ENCODE data around the gene USP48.

USP48 gene

GRCh38 chr1:21756393-21757089, 26.4 kb downstream of the USP48 start:
- no peak for FAIRE-seq
- no peak for TF ChIP-seq POLR2A (IDR thresholded peaks at IDR 0.05; ENCODE audit: low read depth, low read length)
- DNase-seq (ENCODE audit: insufficient read length, low spot score) = no peak

- FAIRE-seq (no peak), DNase-seq (ENCODE audit: insufficient read length, low spot score) (no peak)
- TF ChIP-seq POLR2A (IDR thresholded peaks at IDR 0.05; ENCODE audit: low read depth, low read length) = no peak
Observed at GRCh38 chr1:21755067-21755466, 27.9 kb downstream of the USP48 start.

GRCh38 chr1:21754583-21754982, 28.4 kb downstream of the USP48 start:
- FAIRE-seq (no peak), DNase-seq (ENCODE audit: insufficient read length, low spot score) (no peak)
- TF ChIP-seq POLR2A (IDR thresholded peaks at IDR 0.05; ENCODE audit: low read depth, low read length) = no peak

GRCh38 chr1:21752186-21752585, 30.8 kb downstream of the USP48 start:
- DNase-seq (ENCODE audit: insufficient read length, low spot score) (no peak), FAIRE-seq (no peak)
- no peak for TF ChIP-seq POLR2A (IDR thresholded peaks at IDR 0.05; ENCODE audit: low read depth, low read length)

GRCh38 chr1:21751281-21751680, 31.7 kb downstream of the USP48 start:
- FAIRE-seq (no peak), DNase-seq (ENCODE audit: insufficient read length, low spot score) (no peak)
- TF ChIP-seq POLR2A (IDR thresholded peaks at IDR 0.05; ENCODE audit: low read depth, low read length) = no peak

GRCh38 chr1:21750841-21751240, 32.1 kb downstream of the USP48 start:
- DNase-seq (ENCODE audit: insufficient read length, low spot score) (no peak), FAIRE-seq (no peak)
- TF ChIP-seq POLR2A (IDR thresholded peaks at IDR 0.05; ENCODE audit: low read depth, low read length) = no peak

- no peak for TF ChIP-seq POLR2A (IDR thresholded peaks at IDR 0.05; ENCODE audit: low read depth, low read length)
- no peak for FAIRE-seq
- DNase-seq (ENCODE audit: insufficient read length, low spot score) = no peak
Observed at GRCh38 chr1:21749859-21750468, 33.0 kb downstream of the USP48 start.

GRCh38 chr1:21749109-21749508, 33.8 kb downstream of the USP48 start:
- TF ChIP-seq POLR2A (IDR thresholded peaks at IDR 0.05; ENCODE audit: low read depth, low read length) = no peak
- DNase-seq (ENCODE audit: insufficient read length, low spot score) (no peak), FAIRE-seq (no peak)

GRCh38 chr1:21743476-21743875, 39.5 kb downstream of the USP48 start:
- DNase-seq (ENCODE audit: insufficient read length, low spot score) (no peak), FAIRE-seq (no peak)
- TF ChIP-seq POLR2A (IDR thresholded peaks at IDR 0.05; ENCODE audit: low read depth, low read length) = no peak

GRCh38 chr1:21742578-21742977, 40.4 kb downstream of the USP48 start:
- DNase-seq (ENCODE audit: insufficient read length, low spot score) (no peak), FAIRE-seq (no peak)
- no peak for TF ChIP-seq POLR2A (IDR thresholded peaks at IDR 0.05; ENCODE audit: low read depth, low read length)

- DNase-seq (ENCODE audit: insufficient read length, low spot score) = no peak
- TF ChIP-seq POLR2A (IDR thresholded peaks at IDR 0.05; ENCODE audit: low read depth, low read length) = no peak
- FAIRE-seq = no peak
Observed at GRCh38 chr1:21741206-21741605, 41.7 kb downstream of the USP48 start.

GRCh38 chr1:21736876-21737275, 46.1 kb downstream of the USP48 start:
- TF ChIP-seq POLR2A (IDR thresholded peaks at IDR 0.05; ENCODE audit: low read depth, low read length) = no peak
- DNase-seq (ENCODE audit: insufficient read length, low spot score) = no peak
- no peak for FAIRE-seq

- TF ChIP-seq POLR2A (IDR thresholded peaks at IDR 0.05; ENCODE audit: low read depth, low read length) = no peak
- FAIRE-seq (no peak), DNase-seq (ENCODE audit: insufficient read length, low spot score) (no peak)
Observed at GRCh38 chr1:21736011-21736410, 46.9 kb downstream of the USP48 start.

GRCh38 chr1:21734526-21734925, 48.4 kb downstream of the USP48 start:
- no peak for DNase-seq (ENCODE audit: insufficient read length, low spot score)
- TF ChIP-seq POLR2A (IDR thresholded peaks at IDR 0.05; ENCODE audit: low read depth, low read length) = no peak
- no peak for FAIRE-seq

GRCh38 chr1:21732664-21733063, 50.3 kb downstream of the USP48 start:
- TF ChIP-seq POLR2A (IDR thresholded peaks at IDR 0.05; ENCODE audit: low read depth, low read length) = no peak
- FAIRE-seq = no peak
- no peak for DNase-seq (ENCODE audit: insufficient read length, low spot score)

Data from H54 (cell line).